ENCODE results near the gene NHS.

DNA sequence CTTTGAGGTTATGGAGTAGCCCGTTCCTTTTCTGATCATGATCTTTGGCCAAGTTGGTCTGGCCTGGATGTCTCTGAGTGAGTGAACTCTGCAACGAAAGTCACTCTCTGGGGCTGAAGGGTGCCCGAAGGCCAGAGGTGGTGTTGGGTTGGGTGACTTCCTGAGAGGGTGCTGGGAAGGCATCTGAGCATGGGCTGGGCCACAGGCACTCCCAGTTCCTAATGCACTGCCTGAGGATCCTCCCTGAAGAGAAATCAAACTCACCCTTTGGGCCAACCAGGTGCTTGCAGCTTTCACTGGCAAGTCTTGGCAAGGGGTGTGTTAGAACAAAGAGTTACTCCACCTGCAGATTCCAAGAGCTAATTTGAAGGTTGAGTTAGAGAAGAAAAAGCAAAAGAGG is 295.9 kb downstream of the NHS start:
- TF ChIP-seq, protein P1, sequence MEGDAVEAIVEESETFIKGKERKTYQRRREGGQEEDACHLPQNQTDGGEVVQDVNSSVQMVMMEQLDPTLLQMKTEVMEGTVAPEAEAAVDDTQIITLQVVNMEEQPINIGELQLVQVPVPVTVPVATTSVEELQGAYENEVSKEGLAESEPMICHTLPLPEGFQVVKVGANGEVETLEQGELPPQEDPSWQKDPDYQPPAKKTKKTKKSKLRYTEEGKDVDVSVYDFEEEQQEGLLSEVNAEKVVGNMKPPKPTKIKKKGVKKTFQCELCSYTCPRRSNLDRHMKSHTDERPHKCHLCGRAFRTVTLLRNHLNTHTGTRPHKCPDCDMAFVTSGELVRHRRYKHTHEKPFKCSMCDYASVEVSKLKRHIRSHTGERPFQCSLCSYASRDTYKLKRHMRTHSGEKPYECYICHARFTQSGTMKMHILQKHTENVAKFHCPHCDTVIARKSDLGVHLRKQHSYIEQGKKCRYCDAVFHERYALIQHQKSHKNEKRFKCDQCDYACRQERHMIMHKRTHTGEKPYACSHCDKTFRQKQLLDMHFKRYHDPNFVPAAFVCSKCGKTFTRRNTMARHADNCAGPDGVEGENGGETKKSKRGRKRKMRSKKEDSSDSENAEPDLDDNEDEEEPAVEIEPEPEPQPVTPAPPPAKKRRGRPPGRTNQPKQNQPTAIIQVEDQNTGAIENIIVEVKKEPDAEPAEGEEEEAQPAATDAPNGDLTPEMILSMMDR (IDR thresholded peaks at IDR 0.05), result no peak
- TF ChIP-seq EZH2 (IDR thresholded peaks at IDR 0.05), result no peak

Measured in neural progenitor cell (in vitro differentiated cells).